ENCODE data around the gene MKKS.

- TF ChIP-seq TBX2 (CRISPR knock-in tag; IDR thresholded peaks at IDR 0.05; ENCODE audit: borderline replicate concordance) = no peak
- no peak for TF ChIP-seq ATF2 (CRISPR knock-in tag; IDR thresholded peaks at IDR 0.05)
Observed at GRCh38 chr20:10443936-10444335, 9.9 kb upstream of the MKKS start.

Data from HepG2 (cell line).